Effector CD8-positive, alpha-beta T cell (primary cell): ENCODE data around the gene XIAP.

Experiments
- DNase-seq: peaks from one replicate; lab custom pipeline; 2025; lab: John Stamatoyannopoulos, UW

Gene XIAP

DNA sequence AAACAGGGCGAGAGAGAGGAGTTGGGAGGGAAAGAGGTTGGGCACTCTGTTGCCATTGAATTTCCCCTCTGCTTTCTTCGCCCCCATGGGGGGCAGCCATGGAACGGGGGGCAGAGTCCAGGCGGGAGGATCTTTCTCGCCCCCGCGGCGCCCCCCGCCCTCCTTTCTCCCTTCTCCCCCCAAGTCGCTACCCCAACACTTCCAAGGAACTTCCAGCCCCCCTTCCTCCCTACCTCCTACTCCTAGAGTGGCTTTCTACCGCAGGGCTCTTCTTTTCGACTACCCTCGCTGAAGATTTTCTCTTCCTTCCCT is 101.1 kb downstream of the XIAP start:
- DNase-seq, result no peak

DNA sequence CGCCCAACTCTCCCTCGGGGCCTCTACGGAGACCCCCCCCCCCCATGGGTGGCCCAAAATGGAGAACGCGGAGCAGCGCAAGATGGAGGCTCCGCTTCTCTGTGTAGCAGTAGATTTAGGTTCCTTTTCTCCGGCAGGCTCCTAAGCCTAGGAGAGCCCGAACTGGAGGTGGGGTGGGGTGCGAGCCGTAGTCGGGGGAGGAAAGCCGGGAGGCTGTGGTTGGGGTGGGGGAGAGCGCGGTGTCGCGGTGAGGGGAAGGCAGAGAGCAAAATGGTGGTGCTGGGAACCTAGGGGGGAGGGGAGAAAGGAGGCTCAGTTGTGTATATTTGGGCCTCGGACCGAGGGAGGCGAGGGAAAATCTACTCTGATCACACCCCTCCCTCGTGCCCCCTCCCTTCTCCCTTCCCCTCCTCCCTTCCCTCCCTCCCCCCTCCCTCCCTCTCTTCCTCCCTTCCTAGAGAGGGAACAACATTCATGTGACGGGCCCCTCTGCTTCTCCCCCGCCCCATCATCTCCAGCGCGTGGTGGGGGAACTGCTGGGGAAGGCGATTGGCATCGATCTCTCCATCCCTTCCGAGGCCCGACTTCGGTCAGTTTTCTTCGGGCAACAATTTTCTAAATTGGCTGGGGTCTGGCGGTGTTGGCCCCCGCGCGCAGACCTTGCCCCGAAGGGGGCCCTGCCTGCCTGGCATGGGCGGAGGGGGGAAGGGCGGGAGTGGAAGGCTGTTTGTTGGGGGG is 101.6 kb downstream of the XIAP start, which contains the start of gene STAG2:
TSS of gene STAG2 (plus strand) at position 439 of the 738 bp plus-strand sequence. CDS start 60,922 bp downstream, outside the sequence.
- DNase-seq, result peak; percentile 41

GRCh38 chrX:123962006-123962467 is 102.2 kb downstream of the XIAP start:
- DNase-seq, result no peak

DNA sequence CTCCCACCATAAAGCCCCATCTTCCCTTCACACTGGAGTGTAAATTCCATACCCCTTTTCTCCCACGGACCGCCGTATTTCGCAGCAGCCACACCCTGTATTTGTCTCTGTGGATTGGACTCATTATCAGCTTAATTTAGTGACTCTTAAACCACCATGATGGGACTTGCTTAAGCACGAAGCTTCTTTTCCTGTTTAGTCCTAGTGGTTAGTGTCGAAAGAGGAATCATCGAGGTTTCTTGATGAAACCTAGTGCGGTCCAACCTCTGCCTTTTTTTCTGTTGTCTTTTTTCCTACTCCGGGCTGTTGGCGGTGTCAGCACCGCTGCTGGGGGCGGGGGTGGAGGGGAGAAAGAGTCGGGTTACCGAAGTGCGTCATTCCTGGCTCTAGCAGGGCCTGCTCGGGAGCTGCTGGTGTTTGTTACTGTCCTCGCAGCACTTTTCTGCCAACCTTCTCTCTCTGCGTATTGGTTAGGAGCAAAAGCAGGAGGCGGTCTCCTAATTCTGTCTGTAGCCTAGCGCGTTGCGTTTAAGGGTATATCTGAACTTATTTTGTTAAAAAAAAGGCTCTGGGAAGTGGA is 103.0 kb downstream of the XIAP start:
- peak; percentile 66 for DNase-seq
